Measurements from ENCODE around the gene DDB1.

DNA sequence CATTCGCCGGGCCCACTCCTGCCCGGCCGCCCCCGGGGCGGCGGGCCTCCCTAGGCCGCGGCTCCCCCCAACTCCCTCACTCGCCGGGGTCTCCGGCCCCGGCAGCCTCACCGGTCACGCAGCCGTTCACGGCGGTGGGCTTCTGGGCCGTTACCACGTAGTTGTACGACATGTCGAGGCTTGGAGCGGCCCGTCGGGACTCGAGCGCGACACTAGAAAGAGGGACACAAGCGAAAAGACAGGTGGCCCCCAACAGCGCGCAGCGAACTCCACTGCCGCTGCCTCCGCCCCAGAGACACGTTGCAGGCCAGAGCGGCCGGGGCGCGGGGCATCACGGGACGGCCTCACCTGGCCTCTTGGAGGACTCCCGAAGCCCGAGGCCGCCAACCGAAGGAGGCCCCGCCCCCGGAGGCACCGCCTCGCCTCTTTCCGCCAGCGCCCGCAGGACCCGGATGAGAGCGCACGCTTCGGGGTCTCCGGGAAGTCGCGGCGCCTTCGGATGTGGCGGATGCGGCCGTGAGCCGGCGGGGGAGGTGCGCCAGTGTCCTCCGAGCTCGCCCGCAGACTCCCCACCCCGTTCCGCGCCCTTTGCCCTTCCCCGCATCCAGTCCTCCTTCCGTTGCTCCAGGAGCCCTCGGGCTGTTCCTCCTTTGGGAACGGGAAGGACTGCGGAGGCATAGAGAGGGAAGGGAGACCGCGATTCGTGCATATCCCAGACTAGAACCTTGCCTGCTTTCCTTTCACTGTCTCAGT is at the start of gene DDB1, which contains the start of gene TKFC:
- TF ChIP-seq POLR2AphosphoS5 (IDR thresholded peaks at IDR 0.05) = peak; percentile 88 to 93
- TF ChIP-seq CTCF (IDR thresholded peaks at IDR 0.05) = peak in 1 of 3 experiments; percentile 11

All from esophagus muscularis mucosa (tissue), 3 donors.